Keratinocyte (primary cell): Measurements from ENCODE around the gene SLC9C2. TPM values are rescaled to one million over a fixed set of nuclear protein-coding genes. Genes with fewer than 3 reads are reported as not detected.
"Not testable (repeated sequence)": the region's sequence is repeated elsewhere in the genome, so short reads cannot be mapped to it uniquely, and the experiment has no call there.

Experiments
- DNase-seq: peaks from one replicate; pipeline ENCODE4 v3.0.0-alpha.2; 2011; ENCODE audit warnings: low read depth, missing footprints, low spot score
- FAIRE-seq: peaks from 2 replicates; lab custom pipeline; 2011; peaks lifted over from hg19 to GRCh38; lab: Jason Lieb, UNC
- H2AFZ ChIP-seq: 2 replicates; pipeline ENCODE4 v1.6.0; 2012; ENCODE audit warnings: low read length, control low read depth, inconsistent platforms; ENCODE audit not compliant: control insufficient read depth
- H3K27ac ChIP-seq: 2 replicates; pipeline ENCODE4 v1.5.1; 2011; ENCODE audit warnings: low read length; ENCODE audit not compliant: control insufficient read depth, insufficient read depth
- H3K27me3 ChIP-seq: 3 replicates; pipeline ENCODE4 v1.6.0; 2011; ENCODE audit warnings: low read length; ENCODE audit not compliant: control insufficient read depth, insufficient read depth; ENCODE audit errors: extremely low read depth
- H3K36me3 ChIP-seq, 2 experiments: 2 replicates in 1 of 2; 3 replicates in 1 of 2; pipeline ENCODE4 v1.5.1; 2011; ENCODE audit warnings: low read length in 2 of 2, mild to moderate bottlenecking in 1 of 2; ENCODE audit not compliant: control insufficient read depth in 2 of 2, insufficient read depth in 2 of 2; ENCODE audit errors: extremely low read depth in 1 of 2
- H3K4me1 ChIP-seq: 3 replicates; pipeline ENCODE4 v1.5.1; 2011; ENCODE audit warnings: low read length; ENCODE audit not compliant: control insufficient read depth, insufficient read depth; ENCODE audit errors: extremely low read depth
- H3K4me2 ChIP-seq: 3 replicates; pipeline ENCODE4 v1.6.0; 2011; ENCODE audit warnings: low read depth, low read length; ENCODE audit not compliant: control insufficient read depth, insufficient read depth; ENCODE audit errors: extremely low read depth
- H3K4me3 ChIP-seq, 3 experiments: fragments of 200-600 bp in 1 of 3; sonication (generic) in 1 of 3; 2 replicates in 2 of 3; 3 replicates in 1 of 3; pipeline ENCODE4 v1.5.1; 2011 to 2016; ENCODE audit warnings: low read length in 3 of 3, mild to moderate bottlenecking in 3 of 3, control low read depth in 2 of 3, inconsistent platforms in 1 of 3, low read depth in 1 of 3, mixed read lengths in 1 of 3, mixed run types in 1 of 3, moderate library complexity in 1 of 3; ENCODE audit not compliant: control insufficient read depth in 2 of 3, insufficient read depth in 2 of 3; ENCODE audit errors: extremely low read depth in 1 of 3
- H3K79me2 ChIP-seq: 2 replicates; pipeline ENCODE4 v1.6.0; 2012; ENCODE audit warnings: low read length; ENCODE audit not compliant: control insufficient read depth, insufficient read depth
- H3K9ac ChIP-seq: 3 replicates; pipeline ENCODE4 v1.6.0; 2011; ENCODE audit warnings: low read length; ENCODE audit not compliant: control insufficient read depth, insufficient read depth; ENCODE audit errors: extremely low read depth
- H3K9me1 ChIP-seq: 3 replicates; pipeline ENCODE4 v1.6.0; 2011; ENCODE audit warnings: low read length; ENCODE audit not compliant: control insufficient read depth, insufficient read depth; ENCODE audit errors: extremely low read depth
- H3K9me3 ChIP-seq: 2 replicates; pipeline ENCODE4 v1.5.1; 2012; ENCODE audit warnings: low read depth, low read length; ENCODE audit not compliant: control insufficient read depth
- H4K20me1 ChIP-seq: 3 replicates; pipeline ENCODE4 v1.6.0; 2011; ENCODE audit warnings: low read length; ENCODE audit not compliant: control insufficient read depth, insufficient read depth; ENCODE audit errors: extremely low read depth
- CTCF ChIP-seq, 3 experiments: IDR thresholded peaks in 1 of 3; conservative IDR thresholded peaks in 1 of 3; optimal IDR thresholded peaks in 1 of 3; 2 replicates in 2 of 3; 3 replicates in 1 of 3; pipeline versions ENCODE3 to v1.5.1; 2011; ENCODE audit warnings: low read length in 3 of 3, mild to moderate bottlenecking in 3 of 3, moderate library complexity in 2 of 3, control low read depth in 1 of 3, inconsistent platforms in 1 of 3; ENCODE audit not compliant: insufficient read depth in 2 of 3; ENCODE audit errors: extremely low read depth in 1 of 3
- EZH2 ChIP-seq: IDR thresholded peaks from one replicate; pipeline ENCODE4 v1.6.1; 2012; ENCODE audit warnings: inconsistent platforms, mild to moderate bottlenecking, low read length, moderate library complexity
- dilution Hi-C: fragments of 300-500 bp; cut with MboI; formaldehyde crosslinking; loops from one replicate; pipeline ENCODE4 v1.7.0; 2020; ENCODE audit warnings: low sequenced_read_pairs; ENCODE audit not compliant: extremely low pct_ligation_motif_present
- polyA plus RNA-seq, 5 experiments: library from polyadenylated mRNA; depleted of rRNA in 3 of 5; stranded (reverse) in 3 of 5; stranded (forward) in 1 of 5; unstranded in 1 of 5; fragments of >200 nt; gene quantifications; 1 replicate in 1 of 5; 2 replicates in 3 of 5; 3 replicates in 1 of 5; pipeline versions ENCODE4 v1.2.1 to v1.2.3, GENCODE V29; 2011 to 2012; ENCODE audit warnings: missing spikeins in 2 of 5, low read depth in 1 of 5, low replicate concordance in 1 of 5

SLC9C2 gene
- polyA plus RNA-seq, 1 donor (not counting 4 experiments of a cell fraction or from before 2014, with no cell fraction given): not detected

- dilution Hi-C loops: no loop called here
- Histone ChIP-seq H3K9me3 (no peaks in the 10 kb centered on the region), H3K9me1 (no peaks in the 10 kb centered on the region), H3K4me3 (no peak overlapping the region), H3K36me3 (no peaks in the 10 kb centered on the region), H3K27ac (no peak overlapping the region), H3K79me2 (no peaks in the 10 kb centered on the region), H3K27me3 (no peaks in the 10 kb centered on the region), H3K4me1 (no peaks in the 10 kb centered on the region), H3K9ac (no peak overlapping the region), H3K4me2 (no peak overlapping the region), H4K20me1 (no peaks in the 10 kb centered on the region), H2AFZ (no peak overlapping the region)
- DNase-seq (no peak), FAIRE-seq (no peak)
- TF ChIP-seq EZH2: no peak
- no peak for TF ChIP-seq CTCF (optimal IDR thresholded peaks at IDR 0.05 in 1 of 3, IDR thresholded peaks at IDR 0.05 in 1 of 3, conservative IDR thresholded peaks at IDR 0.05 in 1 of 3; ENCODE audit: extremely low read depth in 1 of 3, insufficient read depth in 2 of 3, low read length in 3 of 3)
Observed at GRCh38 chr1:173596097-173596825, 6.6 kb downstream of the SLC9C2 start.

- H3K79me2 ChIP-seq, H3K4me2 ChIP-seq, FAIRE-seq, DNase-seq, H3K9me3 ChIP-seq, H3K9ac ChIP-seq, H3K4me1 ChIP-seq, H4K20me1 ChIP-seq, dilution Hi-C loops, H3K4me3 ChIP-seq, H3K36me3 ChIP-seq, H2AFZ ChIP-seq, H3K27me3 ChIP-seq, H3K27ac ChIP-seq, H3K9me1 ChIP-seq: not testable (repeated sequence)
Observed at GRCh38 chr1:173591138-173591537, 11.7 kb downstream of the SLC9C2 start.

GRCh38 chr1:173590557-173590956 lies 12.3 kb downstream of the SLC9C2 start:
- FAIRE-seq (no peak), DNase-seq (no peak)
- no peak overlapping the region for H2AFZ ChIP-seq
- H3K9ac ChIP-seq: no peak overlapping the region
- no peaks in the 10 kb centered on the region for H3K9me1 ChIP-seq
- no peaks in the 10 kb centered on the region for H3K9me3 ChIP-seq
- H3K79me2 ChIP-seq: no peaks in the 10 kb centered on the region
- dilution Hi-C loops: no loop called here
- H3K27ac ChIP-seq: no peak overlapping the region
- TF ChIP-seq CTCF (optimal IDR thresholded peaks at IDR 0.05 in 1 of 3, IDR thresholded peaks at IDR 0.05 in 1 of 3, conservative IDR thresholded peaks at IDR 0.05 in 1 of 3; ENCODE audit: extremely low read depth in 1 of 3, insufficient read depth in 2 of 3, low read length in 3 of 3) (no peak), EZH2 (no peak)
- H3K36me3 ChIP-seq: no peaks in the 10 kb centered on the region
- no peaks in the 10 kb centered on the region for H3K4me1 ChIP-seq
- H3K27me3 ChIP-seq: no peaks in the 10 kb centered on the region
- H3K4me3 ChIP-seq: no peak overlapping the region
- no peaks in the 10 kb centered on the region for H4K20me1 ChIP-seq
- no peak overlapping the region for H3K4me2 ChIP-seq
